NOMO-1 treated with DMSO at 0.1 percent for 48 hours (cell line): ENCODE data around the gene LPCAT1.
"Not testable (repeated sequence)": the region's sequence is repeated elsewhere in the genome, so short reads cannot be mapped to it uniquely, and the experiment has no call there.

Experiments used
- DNase-seq: peaks from one replicate; lab custom pipeline; 2025; ENCODE audit not compliant: unreplicated experiment; lab: John Stamatoyannopoulos, UW

LPCAT1 gene

DNA sequence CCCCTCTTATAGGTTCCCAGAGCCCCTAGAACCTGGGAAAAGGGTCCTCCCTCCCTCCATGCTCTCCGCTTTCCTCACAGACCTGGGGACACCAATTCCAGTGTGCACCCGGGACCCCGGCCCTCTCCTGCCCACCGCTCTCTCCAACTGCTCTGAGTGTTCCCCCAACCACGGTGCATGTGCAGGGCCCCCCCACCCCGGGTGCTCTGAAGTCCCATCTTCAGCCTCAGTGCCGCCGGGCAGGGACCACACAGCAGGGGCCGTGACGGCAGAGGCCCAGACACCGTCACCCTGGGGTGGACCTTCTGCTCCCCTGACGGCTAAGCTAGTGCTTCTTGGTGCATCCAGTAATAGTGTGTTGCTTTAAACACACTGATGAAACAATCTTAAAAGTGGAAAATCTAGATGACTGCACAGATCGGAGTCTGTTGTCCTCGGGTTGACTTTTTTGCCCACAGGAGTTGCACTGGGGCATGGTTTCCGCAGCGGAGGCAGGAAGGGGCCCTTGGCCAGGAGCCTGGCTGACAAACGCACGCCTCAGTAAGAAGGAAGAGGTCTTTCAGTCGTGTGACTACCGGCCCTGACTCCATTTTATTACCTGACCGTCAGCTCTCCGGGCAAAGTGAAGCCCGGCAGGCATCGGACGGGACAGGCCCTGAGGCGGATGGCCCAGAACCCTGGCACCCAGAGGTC, 42.3 kb downstream of the LPCAT1 start:
- DNase-seq, result peak; percentile 8

DNA sequence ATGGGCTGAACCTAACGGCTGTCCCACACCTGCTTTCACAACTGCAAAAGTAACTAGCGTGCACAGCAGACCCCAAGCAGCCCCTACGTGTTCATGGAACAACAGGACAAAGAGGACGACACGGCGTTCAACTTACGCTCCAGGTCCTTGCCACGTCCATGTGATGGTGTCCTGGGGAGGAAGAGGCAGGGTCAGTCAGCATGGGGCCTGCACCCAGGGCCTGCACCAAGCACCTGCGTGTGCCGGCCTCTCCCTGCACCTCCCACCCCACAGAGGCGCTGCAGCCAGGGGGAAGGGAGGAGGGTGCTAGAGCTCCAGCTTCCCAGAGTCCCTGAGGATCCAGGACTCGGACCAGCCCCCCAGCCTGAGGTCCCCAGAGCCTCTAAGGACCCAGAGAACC, 43.0 kb downstream of the LPCAT1 start:
- DNase-seq, result no peak

DNA sequence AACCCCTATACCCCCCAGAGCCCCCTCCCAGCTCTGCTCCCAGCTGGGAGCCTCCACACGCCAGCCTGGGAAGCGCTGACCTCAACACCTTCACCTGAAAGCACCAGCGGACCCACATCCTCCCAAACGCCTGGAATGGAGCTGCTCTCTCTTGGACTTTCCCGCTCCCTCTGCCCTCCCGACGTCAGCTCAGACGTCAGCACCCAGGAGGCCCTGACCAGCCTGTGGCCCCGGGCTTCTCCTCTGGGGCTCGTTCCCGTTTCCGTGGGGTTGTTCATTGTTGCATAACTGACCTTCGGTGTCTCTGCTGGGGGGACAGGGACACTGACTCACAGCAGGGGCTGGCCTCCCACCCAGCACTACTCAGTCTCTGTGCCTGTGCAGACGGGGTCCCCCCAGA, 43.5 kb downstream of the LPCAT1 start:
- peak; percentile 74 for DNase-seq

DNA sequence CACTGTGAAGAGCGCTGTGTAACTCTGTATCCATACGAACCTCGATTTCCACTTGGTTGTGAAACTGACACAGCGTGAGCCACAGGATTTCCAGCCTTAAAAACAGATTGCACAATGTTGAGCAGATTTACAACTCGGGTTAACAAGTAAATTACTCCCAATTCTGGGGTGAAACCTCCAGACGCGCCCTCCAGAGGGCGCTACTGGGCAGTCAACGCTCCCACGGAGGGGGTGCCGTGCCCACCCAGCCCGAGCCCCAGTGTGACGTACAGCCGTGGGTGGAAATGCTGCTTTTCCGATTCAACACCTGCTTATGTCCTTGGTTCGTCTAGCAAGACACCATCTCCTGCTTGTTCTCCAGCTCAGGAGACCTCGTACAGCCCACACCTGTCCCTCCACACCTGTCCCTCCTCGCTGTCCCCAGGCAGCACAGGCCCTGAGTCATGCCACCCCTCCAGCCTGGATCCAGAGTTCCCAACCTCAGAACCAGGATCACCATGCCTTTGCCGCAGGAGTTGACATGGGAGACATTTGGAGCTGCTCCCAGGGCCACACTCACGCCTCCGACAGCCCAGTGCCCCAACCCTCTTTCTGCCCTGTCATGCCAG, 44.1 kb downstream of the LPCAT1 start:
- peak; percentile 96 for DNase-seq

DNA sequence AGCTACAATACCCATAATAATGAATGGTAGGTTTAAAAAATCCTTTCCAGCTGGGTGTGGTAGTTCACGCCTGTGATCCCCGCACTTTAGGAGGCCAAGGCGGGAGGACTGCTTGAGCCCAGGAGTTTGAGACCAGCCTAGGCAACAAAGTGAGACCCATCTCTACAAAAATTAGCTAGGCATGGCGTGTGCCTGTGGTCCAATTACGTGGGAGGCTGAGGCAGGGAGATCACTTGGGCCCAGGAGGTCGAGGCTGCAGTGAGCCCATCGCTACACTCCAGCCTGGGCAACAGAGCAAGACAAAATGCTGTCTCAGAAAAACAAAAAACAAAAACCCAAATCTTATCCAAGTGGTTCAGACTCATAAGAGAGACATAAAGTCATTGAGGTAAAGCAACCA, 44.7 kb downstream of the LPCAT1 start:
- no peak for DNase-seq

DNA sequence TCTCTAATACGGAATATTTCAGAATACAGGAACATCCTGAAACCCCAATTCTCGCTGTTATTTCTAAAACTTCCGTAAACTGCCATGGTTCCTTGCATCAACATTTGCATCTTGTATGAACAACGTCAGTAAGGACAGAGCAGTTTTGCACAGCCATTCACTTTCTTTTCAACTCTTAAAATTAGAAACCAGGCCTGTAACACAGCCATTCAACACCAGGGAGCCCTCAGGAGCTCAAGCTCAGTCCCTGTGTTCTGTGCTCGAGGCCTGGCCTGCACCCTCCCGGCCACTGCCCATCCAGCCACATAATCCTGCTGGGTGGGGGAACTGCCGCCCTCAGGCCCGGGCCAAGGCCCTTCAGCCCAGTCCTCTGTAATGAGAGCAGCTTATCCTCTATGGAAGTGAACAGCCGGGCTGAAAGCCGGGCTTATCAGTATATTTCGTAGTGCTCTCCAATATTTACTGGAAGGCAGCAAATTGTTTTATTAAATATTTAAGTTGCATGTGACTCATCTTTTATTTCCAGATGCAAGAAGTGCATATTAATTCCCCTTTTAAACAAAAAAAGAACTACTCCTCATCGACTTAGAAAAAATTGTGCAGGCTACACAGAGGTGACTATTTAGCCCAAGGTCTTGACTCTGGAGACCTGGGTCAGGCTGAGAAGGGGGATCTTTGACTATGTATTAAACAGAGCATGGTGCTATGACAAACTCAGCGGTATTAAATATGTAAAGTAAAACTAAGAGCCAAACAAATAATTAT, 45.3 kb downstream of the LPCAT1 start:
- no peak for DNase-seq

DNA sequence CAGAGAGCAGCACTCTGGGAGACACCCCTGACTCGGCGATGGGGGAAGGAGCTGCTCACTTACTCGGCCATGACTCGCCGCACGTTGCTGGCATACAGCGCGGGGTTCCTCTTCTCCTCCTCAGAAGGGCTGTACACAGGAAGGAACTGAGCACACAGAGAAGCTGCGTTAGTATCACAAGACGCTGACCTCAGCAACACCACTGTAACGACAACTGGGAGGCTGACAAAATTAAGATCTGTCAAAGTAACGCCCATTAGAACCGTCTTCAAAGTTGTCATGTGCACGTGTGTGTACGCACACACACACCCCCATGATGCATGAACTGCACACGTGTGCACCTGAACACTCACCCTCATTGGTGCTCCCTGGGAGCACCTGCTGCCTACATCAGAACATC, 46.4 kb downstream of the LPCAT1 start:
- DNase-seq, result peak; percentile 95

DNA sequence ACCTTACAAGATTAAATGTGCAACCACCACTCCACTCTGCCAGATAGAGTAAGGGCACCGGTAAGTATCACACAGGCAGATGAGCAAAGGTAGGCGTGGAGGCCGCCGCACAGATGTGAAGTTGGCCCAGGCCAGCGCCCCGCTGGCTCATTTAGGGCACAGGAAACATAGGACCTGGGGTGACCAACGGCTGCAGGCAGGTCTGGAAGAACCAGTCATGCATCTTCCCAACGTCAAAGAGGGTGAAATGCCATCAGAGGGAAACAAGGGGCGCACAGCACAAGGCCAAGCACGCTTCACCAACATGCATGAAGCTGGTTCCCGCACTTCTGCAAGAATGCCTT, 46.8 kb downstream of the LPCAT1 start:
- DNase-seq, result no peak

DNA sequence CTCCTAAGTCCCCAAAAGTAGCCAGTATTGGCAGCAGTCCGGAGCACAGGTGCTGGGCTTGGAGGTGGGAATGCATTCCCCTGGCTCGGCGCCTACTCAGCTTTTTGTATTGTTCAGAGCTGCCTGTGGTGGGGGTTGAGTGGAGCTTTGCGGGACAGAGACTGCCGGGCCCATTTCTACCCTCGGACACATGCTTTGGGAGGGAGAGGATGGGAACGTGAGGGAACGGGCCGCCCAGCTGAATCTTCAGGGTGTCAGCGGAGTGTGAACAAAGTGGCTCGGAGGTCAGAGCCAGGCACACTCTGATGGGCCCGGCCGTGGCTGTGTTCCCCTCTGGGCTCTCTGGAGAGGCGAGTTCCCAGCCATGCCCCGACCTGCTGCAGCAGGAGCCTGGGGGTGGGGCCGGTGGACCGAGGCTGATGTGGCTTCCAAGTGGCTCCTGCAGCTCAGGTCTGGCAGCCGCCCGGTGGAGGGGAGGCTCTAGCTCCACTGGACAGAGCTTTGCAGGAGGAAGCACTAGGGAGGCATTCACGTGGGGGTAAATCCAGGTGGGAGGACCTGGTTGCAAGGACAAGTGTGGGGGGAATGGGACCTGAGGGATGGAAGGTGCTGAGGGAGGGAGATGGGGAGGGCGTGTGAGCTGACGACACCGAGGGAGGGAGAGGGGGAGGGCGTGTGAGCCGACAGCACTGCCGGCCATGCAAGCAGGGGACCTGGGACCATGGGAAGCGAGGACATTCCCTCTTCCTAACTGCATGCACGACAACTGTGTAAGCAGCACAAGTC, 47.4 kb downstream of the LPCAT1 start:
- no peak for DNase-seq

DNA sequence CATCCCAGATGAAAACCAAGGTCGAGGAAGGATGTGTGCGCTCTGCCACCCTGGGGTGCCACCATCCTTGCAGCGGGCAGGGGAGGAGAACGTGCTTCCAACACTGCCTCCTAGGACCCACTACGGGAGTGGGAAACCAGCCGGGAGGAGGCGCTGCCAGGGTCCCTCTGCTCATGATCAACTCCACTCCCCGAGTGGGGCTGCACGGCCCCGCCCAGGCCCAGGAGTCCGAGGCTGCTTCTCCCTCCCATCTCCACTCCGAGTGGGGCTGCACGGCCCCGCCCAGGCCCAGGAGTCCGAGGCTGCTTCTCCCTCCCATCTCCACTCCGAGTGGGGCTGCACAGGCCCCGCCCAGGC, 48.2 kb downstream of the LPCAT1 start:
- not testable (repeated sequence) for DNase-seq

DNA sequence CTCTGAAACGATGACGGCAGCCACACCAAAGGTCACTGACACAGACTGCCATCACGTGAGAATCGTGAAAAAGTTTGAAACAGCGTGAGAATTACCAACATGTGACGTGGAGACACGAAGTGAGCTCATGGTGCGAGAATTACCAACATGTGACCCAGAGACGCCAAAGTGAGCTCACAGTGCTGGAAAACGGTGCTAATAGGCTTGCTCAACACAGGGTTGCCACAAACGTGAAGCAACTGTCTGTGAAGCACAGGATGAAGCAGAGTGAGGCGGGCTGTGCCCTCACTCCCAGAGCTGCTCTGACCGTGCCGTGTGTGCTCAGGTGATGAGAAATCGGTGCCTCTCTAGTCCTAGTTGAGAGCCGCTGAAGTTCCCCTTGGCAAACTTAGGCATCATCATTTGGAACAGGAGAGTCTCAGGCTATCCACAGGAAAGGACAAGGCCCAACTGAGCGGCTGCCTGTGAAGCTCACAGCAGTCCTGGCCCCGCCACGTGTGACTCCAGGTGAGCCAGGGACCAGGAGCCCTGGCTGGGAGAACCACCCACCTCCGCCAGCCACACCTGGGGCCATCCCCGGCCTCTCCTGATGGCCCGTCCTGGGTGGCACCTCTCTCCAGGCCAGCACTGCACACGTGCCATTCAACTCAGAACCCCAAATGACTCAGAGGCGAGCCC, 48.8 kb downstream of the LPCAT1 start:
- no peak for DNase-seq

DNA sequence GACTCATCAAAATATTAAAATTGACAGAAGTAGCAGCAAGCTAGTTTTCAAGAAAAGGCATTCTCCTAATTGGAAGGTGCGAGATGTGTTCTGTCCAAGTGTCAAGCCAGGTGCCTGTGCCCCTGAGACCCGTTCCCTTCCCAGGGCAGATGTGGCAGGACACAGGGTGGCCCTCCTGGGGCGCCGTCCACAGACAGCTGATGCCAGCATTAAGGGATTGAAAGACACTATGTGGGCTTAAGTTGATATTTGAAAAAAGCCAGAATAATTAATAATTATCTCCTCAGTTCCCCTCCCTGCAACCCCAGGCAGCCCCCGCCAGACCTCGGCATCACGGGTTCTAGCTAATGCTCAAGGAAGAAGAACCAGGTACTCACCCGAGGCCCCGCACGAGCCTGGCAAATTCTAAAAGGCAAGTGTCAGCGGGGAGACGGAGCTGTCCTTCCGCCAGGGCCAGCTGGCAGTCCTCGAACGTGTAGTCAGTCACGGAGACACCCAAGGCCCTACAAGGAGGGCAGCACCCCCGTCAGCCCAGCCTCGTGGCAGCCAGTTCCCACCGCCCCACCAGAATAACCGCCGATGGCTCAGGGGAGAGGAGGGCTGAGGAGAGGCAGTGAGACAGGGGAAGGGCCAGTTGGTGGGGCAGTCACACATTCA, 49.4 kb downstream of the LPCAT1 start:
- no peak for DNase-seq

DNA sequence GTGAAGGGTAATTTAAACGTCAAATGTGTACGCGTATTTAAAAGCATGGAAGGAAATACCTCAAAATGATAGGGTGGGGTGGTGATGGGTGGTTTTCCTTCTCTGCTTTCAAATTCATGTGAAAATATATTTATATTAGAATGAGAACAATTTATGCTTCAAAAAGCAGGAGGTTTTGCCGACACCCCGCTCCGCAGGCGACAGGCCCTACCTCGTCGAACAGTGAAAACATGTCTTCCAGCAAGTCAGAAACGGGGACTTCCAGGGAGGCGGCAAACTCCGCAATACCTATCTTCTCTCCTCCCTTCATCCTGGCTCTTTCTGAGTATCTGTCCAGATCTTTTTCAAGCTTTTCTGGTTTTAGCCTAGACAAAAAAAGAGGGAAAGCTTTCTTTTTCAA, 50.0 kb downstream of the LPCAT1 start:
- DNase-seq, result no peak

DNA sequence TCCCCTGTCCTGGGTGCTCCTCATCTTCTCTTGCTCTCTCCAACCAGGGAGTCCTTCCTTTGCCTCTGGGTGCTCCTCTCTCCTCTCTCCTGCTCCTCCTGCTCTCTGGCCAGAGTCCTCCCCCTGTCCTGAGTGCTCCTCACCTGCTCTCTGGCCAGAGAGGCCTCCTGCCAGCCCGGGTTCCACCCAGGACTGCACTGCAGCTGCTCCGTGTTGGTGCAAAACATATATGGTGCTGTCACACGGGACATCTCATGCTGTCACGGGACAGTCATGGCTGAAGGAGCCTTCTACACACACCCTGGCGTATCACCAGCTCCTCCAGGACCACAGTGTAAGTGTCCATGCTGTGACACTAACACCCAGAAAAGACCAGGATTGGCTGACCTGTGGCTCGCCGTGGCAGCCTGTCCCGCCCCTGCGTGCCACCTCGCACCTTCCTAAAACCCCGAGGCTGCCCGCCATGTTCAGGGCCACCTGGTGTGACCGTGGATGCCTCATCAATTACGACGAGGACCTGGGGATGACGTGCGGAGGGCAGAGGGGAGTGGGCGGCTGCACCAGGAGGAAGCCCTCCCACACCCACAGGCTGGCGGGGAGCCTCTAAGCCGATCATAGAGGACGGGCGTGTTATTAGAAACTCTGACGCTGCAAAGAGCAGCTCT, 50.7 kb downstream of the LPCAT1 start:
- DNase-seq, result no peak

DNA sequence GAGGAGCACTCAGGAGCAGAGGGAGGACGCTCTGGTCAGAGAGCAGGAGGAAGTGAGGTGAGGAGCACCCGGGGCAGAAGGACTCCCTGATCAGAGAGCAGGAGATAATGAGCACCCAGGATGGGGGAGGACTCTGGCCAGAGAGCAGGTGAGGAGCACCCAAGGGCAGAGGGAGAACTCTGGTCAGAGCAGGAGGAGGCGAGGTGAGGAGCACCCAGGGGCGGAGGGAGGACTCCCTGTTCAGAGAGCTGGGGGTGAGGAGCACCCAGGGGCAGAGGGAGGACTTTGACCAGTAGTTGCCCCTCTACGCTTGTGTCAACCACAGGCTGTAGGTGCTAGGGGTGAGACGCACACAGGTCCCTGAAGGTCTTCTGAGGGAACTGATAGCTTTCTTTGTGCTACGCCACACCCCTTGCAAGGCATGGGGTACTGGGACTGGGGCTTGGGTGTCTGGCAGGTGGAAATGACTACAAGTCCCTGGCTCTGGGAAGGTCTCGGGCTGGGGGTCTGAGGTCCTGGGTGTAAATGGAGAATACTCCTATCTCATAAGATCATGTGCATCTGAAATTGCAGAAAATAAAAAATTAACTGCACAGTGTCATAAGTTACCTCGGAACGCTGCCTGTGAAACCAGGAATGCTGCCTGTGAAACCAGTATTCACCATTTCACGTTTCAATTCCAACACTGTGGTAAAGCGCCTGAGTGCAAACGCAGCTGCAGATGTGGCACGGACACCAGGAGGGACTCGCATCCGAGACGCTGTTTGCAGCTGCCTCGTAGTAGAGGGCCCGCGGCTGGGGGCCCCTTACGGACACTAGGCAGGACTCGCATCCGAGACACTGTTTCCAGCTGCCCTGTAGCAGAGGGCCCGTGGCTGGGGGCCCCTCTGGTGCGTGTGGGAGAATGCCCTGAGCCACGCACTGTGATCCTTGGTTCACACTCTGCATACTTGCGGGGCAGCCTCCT, 51.5 kb downstream of the LPCAT1 start:
- DNase-seq, result no peak

DNA sequence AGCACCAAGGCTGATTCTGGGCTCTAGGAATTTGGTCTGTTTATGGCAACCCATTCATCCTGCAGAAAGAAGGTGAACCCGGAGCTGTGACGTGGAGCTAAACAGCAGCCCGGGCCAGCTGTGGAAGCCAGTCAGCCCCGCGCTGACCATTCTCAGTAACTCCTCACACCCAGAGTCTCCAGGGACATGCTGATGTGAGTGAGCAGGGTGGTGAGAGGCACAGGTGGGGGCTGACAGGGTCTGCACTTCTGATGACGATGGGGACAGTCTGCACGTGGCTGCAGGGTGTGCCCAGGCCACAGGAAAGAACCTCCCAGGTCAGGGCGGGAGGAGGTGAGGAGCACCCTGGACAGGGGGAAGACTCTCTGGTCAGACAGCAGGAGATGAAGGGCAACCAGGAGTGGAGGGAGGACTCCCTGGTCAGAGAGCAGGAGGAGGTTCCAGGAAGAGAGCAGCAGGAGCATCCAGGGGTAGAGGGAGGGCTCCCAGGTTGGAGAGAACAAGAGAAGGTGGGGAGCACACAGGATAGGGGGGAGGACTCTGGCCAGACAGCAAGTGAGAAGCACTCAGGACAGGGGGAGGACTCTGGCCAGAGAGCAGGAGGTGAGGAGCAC, 52.4 kb downstream of the LPCAT1 start:
- no peak for DNase-seq

DNA sequence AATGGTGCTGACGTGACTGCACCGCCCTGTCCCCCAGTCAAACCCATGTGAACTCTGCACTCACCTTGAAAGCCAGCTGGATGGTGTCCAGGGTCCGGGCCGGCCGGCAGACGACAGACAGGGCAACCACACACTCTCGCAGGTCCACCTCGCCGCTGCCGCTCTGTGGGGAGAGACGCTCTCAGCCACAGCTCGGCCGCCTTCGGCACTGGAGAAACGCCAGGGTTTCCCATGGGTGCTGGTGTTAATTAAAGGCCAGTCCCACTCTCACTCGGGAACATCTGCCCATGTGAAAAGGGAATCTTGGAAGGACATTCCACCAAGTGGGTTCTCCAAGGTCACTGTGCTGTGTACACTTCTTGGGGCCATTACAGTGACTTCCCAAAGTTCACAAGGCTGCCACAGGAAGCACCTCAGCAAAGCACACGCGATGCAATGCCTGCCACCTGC, 53.0 kb downstream of the LPCAT1 start:
- DNase-seq, result no peak
